ENCODE measurements around the gene SLC27A1. TPM values are rescaled to one million over a fixed set of nuclear protein-coding genes. Genes with fewer than 3 reads are reported as not detected.
A peak's percentile ranks its signal among the peaks of the same experiment; 100 is the strongest.
"Not testable (repeated sequence)": the region's sequence is repeated elsewhere in the genome, so short reads cannot be mapped to it uniquely, and the experiment has no call there.

SLC27A1 gene
- total RNA-seq, 2 experiments from 2014 or later, result 1.5 to 2.1 TPM

DNA sequence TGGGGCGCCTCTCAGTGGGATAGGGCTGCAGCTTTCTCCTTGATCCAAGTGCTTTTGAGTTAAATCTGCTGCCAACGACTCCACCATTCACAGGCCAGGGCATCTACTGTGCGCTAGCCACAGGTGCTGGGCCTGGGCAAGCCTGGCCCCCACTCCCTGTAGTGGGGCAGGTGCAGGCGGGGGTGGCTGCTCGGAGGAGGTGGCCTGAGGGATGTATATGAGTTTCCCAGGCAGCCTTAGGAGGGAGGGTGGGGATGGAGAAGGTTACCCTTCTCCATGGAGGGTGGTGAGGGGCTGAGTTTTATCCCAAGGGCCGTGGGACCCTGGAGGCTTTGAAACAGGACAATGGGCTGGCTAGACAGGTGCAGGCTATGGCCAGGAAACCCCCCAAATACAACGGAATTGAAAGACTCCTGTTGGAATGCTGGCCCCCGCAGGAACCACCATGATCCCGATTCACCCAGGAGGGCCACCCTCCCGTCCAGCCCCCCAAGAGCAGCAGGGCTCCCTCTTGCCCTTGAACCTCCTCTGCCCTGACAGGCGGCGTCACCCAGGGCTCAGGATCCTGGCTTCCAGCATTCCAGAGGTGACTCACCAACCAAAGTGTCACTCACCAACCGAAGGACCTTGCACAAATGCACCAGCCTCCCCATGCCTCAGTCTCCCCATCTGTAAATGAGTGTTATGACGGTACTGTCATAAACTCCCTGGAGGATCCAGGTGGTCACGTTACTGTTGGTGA lies 45.3 kb downstream of the SLC27A1 start:
- Mint-ChIP-seq H3K27me3 (no peaks in the 10 kb centered on the region), H3K9me3 (ENCODE audit: low read depth) (no peaks in the 10 kb centered on the region), H3K27ac (no peak overlapping the region), H3K4me1 (peaks cover 19% of the 10 kb centered on the region), H3K4me3 (no peak overlapping the region), H3K36me3 (peaks cover 36% of the 10 kb centered on the region)
- no peak for DNase-seq
- CTCF ChIA-PET, result interaction anchor here (8.9 kb wide), 1 partner anchor 20 kb away, joined by 84 read pairs; no protein-coding TSS in a partner anchor
- ATAC-seq, result no peak

DNA sequence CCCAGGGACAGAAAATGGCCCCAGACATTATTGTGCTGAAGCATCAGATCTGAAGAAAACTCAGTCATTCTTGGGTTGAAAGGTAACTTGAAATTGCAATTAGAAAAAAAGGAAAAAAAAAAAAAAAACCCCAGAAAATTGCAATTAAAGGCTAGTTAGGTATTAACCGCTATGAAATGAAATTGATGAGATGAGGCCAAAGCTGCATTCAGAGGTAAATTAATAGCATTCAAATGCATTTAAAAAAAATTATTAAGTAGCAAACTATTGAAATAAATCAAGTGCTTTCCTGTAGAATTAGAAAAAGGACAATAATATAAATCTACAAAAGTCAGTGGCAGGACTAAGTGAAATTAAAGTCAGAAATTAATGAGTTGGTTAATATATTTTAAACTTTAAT lies 47.6 kb downstream of the SLC27A1 start:
- DNase-seq (no peak), ATAC-seq (no peak)
- Mint-ChIP-seq H3K9me3 (ENCODE audit: low read depth) (no peaks in the 10 kb centered on the region), H3K4me3 (no peak overlapping the region), H3K27me3 (no peaks in the 10 kb centered on the region), H3K36me3 (peaks cover 36% of the 10 kb centered on the region), H3K4me1 (peaks cover 17% of the 10 kb centered on the region), H3K27ac (no peak overlapping the region)
- CTCF ChIA-PET, result interaction anchor here (1.2 to 1.9 kb wide), 2 partner anchors 21 to 933 kb away, joined by 3 to 7 read pairs; no protein-coding TSS in a partner anchor

GRCh38 chr19:17518654-17519053 lies 48.3 kb downstream of the SLC27A1 start:
- Mint-ChIP-seq H3K36me3 (peaks cover 37% of the 10 kb centered on the region), H3K4me1 (peaks cover 21% of the 10 kb centered on the region)
- not testable (repeated sequence) for H3K27ac Mint-ChIP-seq; DNase-seq; ATAC-seq; H3K9me3 Mint-ChIP-seq (ENCODE audit: low read depth); H3K4me3 Mint-ChIP-seq; H3K27me3 Mint-ChIP-seq
- CTCF ChIA-PET, result interaction anchor here (0.6 to 1.9 kb wide), 4 partner anchors 22 to 932 kb away, joined by 3 to 7 read pairs (median 4); no protein-coding TSS in a partner anchor

GRCh38 chr19:17519967-17520366 lies 49.6 kb downstream of the SLC27A1 start:
- Mint-ChIP-seq H3K4me1 (peaks cover 24% of the 10 kb centered on the region), H3K27me3 (no peaks in the 10 kb centered on the region), H3K4me3 (no peak overlapping the region), H3K9me3 (ENCODE audit: low read depth) (no peaks in the 10 kb centered on the region), H3K27ac (no peak overlapping the region), H3K36me3 (peaks cover 37% of the 10 kb centered on the region)
- CTCF ChIA-PET, result interaction anchor here (1.0 kb wide), 1 partner anchor 24 kb away, joined by 3 read pairs; no protein-coding TSS in a partner anchor
- no peak for ATAC-seq
- DNase-seq, result no peak

- DNase-seq (no peak), ATAC-seq (no peak)
- H3K27me3 Mint-ChIP-seq, result peaks cover 3% of the 10 kb centered on the region
- CTCF ChIA-PET, result interaction anchor here (1.0 kb wide), 1 partner anchor 24 kb away, joined by 3 read pairs; no protein-coding TSS in a partner anchor
- H3K27ac Mint-ChIP-seq, result no peak overlapping the region
- peaks cover 33% of the 10 kb centered on the region for H3K36me3 Mint-ChIP-seq
- H3K9me3 Mint-ChIP-seq (ENCODE audit: low read depth), result no peaks in the 10 kb centered on the region
- peaks cover 24% of the 10 kb centered on the region for H3K4me1 Mint-ChIP-seq
- H3K4me3 Mint-ChIP-seq, result no peak overlapping the region
Measured at GRCh38 chr19:17520865-17521264, 50.5 kb downstream of the SLC27A1 start.

GRCh38 chr19:17522988-17523872 lies 52.9 kb downstream of the SLC27A1 start:
- Mint-ChIP-seq H3K36me3 (peaks cover 15% of the 10 kb centered on the region), H3K9me3 (ENCODE audit: low read depth) (no peaks in the 10 kb centered on the region), H3K4me1 (peaks cover 28% of the 10 kb centered on the region), H3K27ac (peak overlapping the region; percentile 72), H3K4me3 (peak overlapping the region; percentile 37), H3K27me3 (peaks cover 7% of the 10 kb centered on the region)
- ATAC-seq (peak; percentile 93), DNase-seq (peak; percentile 90)
- CTCF ChIA-PET, result interaction anchor here (0.8 to 2.8 kb wide), 9 partner anchors 12 to 85 kb away, joined by 3 to 17 read pairs (median 3); partner anchors contain the start of gene PGLS

DNA sequence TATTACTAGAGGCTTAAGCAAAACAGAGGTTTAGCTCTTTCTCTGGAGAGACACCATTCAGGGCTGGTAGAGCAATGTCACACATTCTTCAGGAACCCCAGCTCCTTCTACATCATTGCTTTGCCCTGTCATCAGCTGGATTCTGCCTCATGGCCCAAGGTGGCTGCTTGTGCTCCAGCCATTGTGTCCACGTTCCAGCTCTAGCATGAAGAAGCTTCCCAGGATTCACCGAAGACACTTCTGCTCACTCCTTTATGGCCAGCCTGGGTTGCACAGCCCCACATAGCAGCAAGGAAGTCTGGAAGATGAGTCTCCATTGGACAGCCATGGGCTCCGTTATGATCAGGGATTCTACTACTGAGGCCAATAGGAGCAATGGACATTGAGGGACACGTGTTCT lies 54.3 kb downstream of the SLC27A1 start:
- peaks cover 3% of the 10 kb centered on the region for H3K9me3 Mint-ChIP-seq (ENCODE audit: low read depth)
- no peak for DNase-seq
- no peak overlapping the region for H3K4me3 Mint-ChIP-seq
- no peak overlapping the region for H3K27ac Mint-ChIP-seq
- peaks cover 9% of the 10 kb centered on the region for H3K36me3 Mint-ChIP-seq
- peaks cover 28% of the 10 kb centered on the region for H3K4me1 Mint-ChIP-seq
- CTCF ChIA-PET, result interaction anchor here (0.6 to 1.8 kb wide), 4 partner anchors 13 to 40 kb away, joined by 3 to 5 read pairs (median 3); partner anchors contain the start of gene PGLS
- peaks cover 12% of the 10 kb centered on the region for H3K27me3 Mint-ChIP-seq
- ATAC-seq, result no peak

- no peak overlapping the region for H3K27ac Mint-ChIP-seq
Measured at GRCh38 chr19:17525141-17525540, 54.8 kb downstream of the SLC27A1 start.

GRCh38 chr19:17526922-17527321 lies 56.6 kb downstream of the SLC27A1 start:
- Mint-ChIP-seq H3K36me3 (peaks cover 3% of the 10 kb centered on the region), H3K9me3 (ENCODE audit: low read depth) (peaks cover 3% of the 10 kb centered on the region), H3K4me3 (no peak overlapping the region), H3K4me1 (peaks cover 30% of the 10 kb centered on the region), H3K27me3 (peaks cover 12% of the 10 kb centered on the region), H3K27ac (no peak overlapping the region)
- CTCF ChIA-PET, result interaction anchor here (1.4 kb wide), 1 partner anchor 31 kb away, joined by 6 read pairs; no protein-coding TSS in a partner anchor
- no peak for DNase-seq
- no peak for ATAC-seq

More at GRCh38 chr19:17525141-17525540, 54.8 kb downstream of the SLC27A1 start:
- peaks cover 30% of the 10 kb centered on the region for H3K4me1 Mint-ChIP-seq
- no peak for DNase-seq
- CTCF ChIA-PET, result interaction anchor here (0.6 to 1.0 kb wide), 2 partner anchors 13 to 40 kb away, joined by 3 read pairs; no protein-coding TSS in a partner anchor
- peaks cover 7% of the 10 kb centered on the region for H3K36me3 Mint-ChIP-seq
- H3K27me3 Mint-ChIP-seq, result peaks cover 12% of the 10 kb centered on the region
- H3K4me3 Mint-ChIP-seq, result no peak overlapping the region
- H3K9me3 Mint-ChIP-seq (ENCODE audit: low read depth), result peaks cover 3% of the 10 kb centered on the region
- ATAC-seq, result no peak

- H3K4me3 Mint-ChIP-seq, result no peak overlapping the region
- ATAC-seq, result no peak
Measured at GRCh38 chr19:17527326-17527725, 57.0 kb downstream of the SLC27A1 start.

DNA sequence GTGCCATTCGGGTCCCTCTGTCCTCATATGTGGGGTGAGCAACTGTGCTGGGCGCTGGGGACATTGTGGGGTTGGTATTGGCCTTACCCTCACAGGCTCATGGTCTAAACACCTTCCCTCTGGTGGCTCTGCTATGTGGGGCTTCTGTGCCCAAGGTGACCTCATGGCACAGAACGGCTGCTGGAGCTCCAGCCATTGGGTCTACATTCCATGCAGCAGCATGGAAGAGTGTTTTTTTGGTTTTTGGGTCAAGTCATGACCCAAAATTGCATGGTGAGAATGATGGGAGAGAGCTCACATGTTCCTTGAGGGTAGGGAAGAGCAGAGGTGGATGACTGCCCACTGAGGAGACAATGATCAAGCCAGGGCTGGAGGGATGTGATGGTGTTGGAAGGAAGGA lies 58.3 kb downstream of the SLC27A1 start:
- ATAC-seq (no peak), DNase-seq (no peak)
- H3K36me3 Mint-ChIP-seq, result peaks cover 2% of the 10 kb centered on the region
- no peak overlapping the region for H3K4me3 Mint-ChIP-seq
- no peak overlapping the region for H3K27ac Mint-ChIP-seq
- CTCF ChIA-PET, result interaction anchor here (1.5 kb wide), 1 partner anchor 10 kb away, joined by 4 read pairs; no protein-coding TSS in a partner anchor
- H3K4me1 Mint-ChIP-seq, result peaks cover 16% of the 10 kb centered on the region
- peaks cover 12% of the 10 kb centered on the region for H3K27me3 Mint-ChIP-seq
- peaks cover 3% of the 10 kb centered on the region for H3K9me3 Mint-ChIP-seq (ENCODE audit: low read depth)

More at GRCh38 chr19:17527326-17527725, 57.0 kb downstream of the SLC27A1 start:
- Mint-ChIP-seq H3K4me1 (peaks cover 29% of the 10 kb centered on the region), H3K36me3 (peaks cover 3% of the 10 kb centered on the region), H3K27ac (no peak overlapping the region), H3K9me3 (ENCODE audit: low read depth) (peaks cover 3% of the 10 kb centered on the region), H3K27me3 (peaks cover 12% of the 10 kb centered on the region)
- no peak for DNase-seq
- CTCF ChIA-PET, result interaction anchor here (0.6 to 1.4 kb wide), 2 partner anchors 31 to 327 kb away, joined by 3 to 6 read pairs; no protein-coding TSS in a partner anchor

GRCh38 chr19:17529239-17530158 lies 59.2 kb downstream of the SLC27A1 start:
- no peak overlapping the region for H3K4me3 Mint-ChIP-seq
- H3K9me3 Mint-ChIP-seq (ENCODE audit: low read depth), result peaks cover 3% of the 10 kb centered on the region
- peaks cover 9% of the 10 kb centered on the region for H3K4me1 Mint-ChIP-seq
- DNase-seq (no peak), ATAC-seq (no peak)
- CTCF ChIA-PET, result interaction anchor here (1.5 to 1.8 kb wide), 3 partner anchors 9 to 33 kb away, joined by 4 to 6 read pairs (median 4); partner anchors contain the start of gene PGLS
- H3K27me3 Mint-ChIP-seq, result peaks cover 12% of the 10 kb centered on the region
- H3K27ac Mint-ChIP-seq, result no peak overlapping the region
- H3K36me3 Mint-ChIP-seq, result peaks cover 2% of the 10 kb centered on the region

Measured in activated CD8-positive, alpha-beta memory T cell treated with anti-CD3 and anti-CD28 coated beads, Interleukin-2, amount 10 ng/mL, durations not matched to agents 7 days and 5 days (primary cell).